HFFc6 (cell line): ENCODE data around the gene C10orf90. TPM values are rescaled to one million over a fixed set of nuclear protein-coding genes. Genes with fewer than 3 reads are reported as not detected.

Experiments used
- DNase-seq: peaks from one replicate; pipeline ENCODE4 v3.0.0-alpha.2; 2018
- H3K27ac Mint-ChIP-seq: 2 replicates; pipeline ENCODE4 v1.8.0; 2020; ENCODE audit warnings: mild to moderate bottlenecking, mixed read lengths
- H3K27me3 Mint-ChIP-seq: 2 replicates; pipeline ENCODE4 v1.8.0; 2021; ENCODE audit warnings: mild to moderate bottlenecking, moderate library complexity, mixed read lengths; ENCODE audit not compliant: insufficient read depth
- H3K36me3 Mint-ChIP-seq: 2 replicates; pipeline ENCODE4 v1.8.0; 2021; ENCODE audit warnings: low read depth, mixed read lengths
- H3K4me1 Mint-ChIP-seq: 2 replicates; pipeline ENCODE4 v1.8.0; 2020; ENCODE audit warnings: low read depth, mixed read lengths
- H3K4me3 Mint-ChIP-seq: 2 replicates; pipeline ENCODE4 v1.8.0; 2020; ENCODE audit warnings: mild to moderate bottlenecking, moderate library complexity, mixed read lengths
- H3K9me3 Mint-ChIP-seq: 2 replicates; pipeline ENCODE4 v1.8.0; 2020; ENCODE audit warnings: mild to moderate bottlenecking, mixed read lengths
- total RNA-seq, 6 experiments: library from RNA; stranded (reverse); fragmentation: NEBNext Ultra II Directional; extraction: Animal tissue kit (Norgen Biotek cat#: 25700); gene quantifications; 2 replicates in 1 of 6; 3 replicates in 5 of 6; pipeline ENCODE4 v1.2.3, GENCODE V29; 2021
- TF ChIP-seq, protein P1 (sequence below): fragments of 200-600 bp; sonication (generic); IDR thresholded peaks from 2 replicates; pipeline ENCODE4 v1.5.0; 2021; ENCODE audit warnings: antibody characterized with exemption, mild to moderate bottlenecking

C10orf90 gene
- total RNA-seq, 6 experiments from 2014 or later: not detected

DNA sequence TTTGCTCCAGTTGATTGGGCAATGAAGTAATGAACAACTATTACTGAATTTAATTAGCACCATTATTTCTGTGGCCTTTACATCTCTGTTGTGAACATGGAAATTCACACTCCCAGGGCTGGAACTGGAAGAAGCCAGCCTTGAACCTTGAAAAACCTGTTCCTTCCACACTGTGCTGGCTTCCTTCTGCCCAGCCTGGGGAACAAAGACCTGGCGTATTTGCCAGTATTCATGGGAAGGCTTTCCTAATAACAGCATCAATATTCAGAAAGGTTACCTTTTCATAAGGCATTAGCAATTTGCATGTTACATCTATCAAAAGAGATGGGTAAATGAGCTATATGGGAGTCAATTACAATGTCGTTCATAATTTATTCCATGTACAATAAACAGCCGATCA, 1.3 kb downstream of the C10orf90 start:
- Mint-ChIP-seq H3K27ac (no peak overlapping the region), H3K27me3 (no peaks in the 10 kb centered on the region; the same call in 1 of the 2 replicates), H3K9me3 (peaks cover 26% of the 10 kb centered on the region), H3K36me3 (no peaks in the 10 kb centered on the region), H3K4me1 (no peaks in the 10 kb centered on the region), H3K4me3 (no peak overlapping the region)
- TF ChIP-seq, protein P1, sequence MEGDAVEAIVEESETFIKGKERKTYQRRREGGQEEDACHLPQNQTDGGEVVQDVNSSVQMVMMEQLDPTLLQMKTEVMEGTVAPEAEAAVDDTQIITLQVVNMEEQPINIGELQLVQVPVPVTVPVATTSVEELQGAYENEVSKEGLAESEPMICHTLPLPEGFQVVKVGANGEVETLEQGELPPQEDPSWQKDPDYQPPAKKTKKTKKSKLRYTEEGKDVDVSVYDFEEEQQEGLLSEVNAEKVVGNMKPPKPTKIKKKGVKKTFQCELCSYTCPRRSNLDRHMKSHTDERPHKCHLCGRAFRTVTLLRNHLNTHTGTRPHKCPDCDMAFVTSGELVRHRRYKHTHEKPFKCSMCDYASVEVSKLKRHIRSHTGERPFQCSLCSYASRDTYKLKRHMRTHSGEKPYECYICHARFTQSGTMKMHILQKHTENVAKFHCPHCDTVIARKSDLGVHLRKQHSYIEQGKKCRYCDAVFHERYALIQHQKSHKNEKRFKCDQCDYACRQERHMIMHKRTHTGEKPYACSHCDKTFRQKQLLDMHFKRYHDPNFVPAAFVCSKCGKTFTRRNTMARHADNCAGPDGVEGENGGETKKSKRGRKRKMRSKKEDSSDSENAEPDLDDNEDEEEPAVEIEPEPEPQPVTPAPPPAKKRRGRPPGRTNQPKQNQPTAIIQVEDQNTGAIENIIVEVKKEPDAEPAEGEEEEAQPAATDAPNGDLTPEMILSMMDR: no peak
- no peak for DNase-seq

DNA sequence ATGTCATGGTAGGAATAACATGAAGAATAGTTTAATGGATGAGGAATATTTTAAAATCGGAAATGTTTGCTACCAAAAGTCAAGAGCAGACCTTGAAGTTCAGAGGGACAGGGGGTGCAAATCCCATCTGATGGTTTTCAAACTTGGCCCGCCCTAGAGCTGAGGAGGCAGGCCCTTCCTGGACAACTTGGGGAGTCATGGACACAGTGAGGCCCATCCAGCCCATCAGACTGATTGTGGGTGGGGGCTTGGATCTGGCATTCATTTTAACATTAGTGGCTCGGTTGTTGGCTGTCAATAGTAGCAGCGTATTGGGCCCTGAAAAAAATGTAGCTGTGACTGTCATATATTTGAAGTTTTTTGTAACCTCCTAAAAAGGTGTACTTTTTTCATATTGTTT, 2.0 kb downstream of the C10orf90 start:
- no peak for DNase-seq
- Mint-ChIP-seq H3K27ac (no peak overlapping the region), H3K9me3 (peaks cover 24% of the 10 kb centered on the region), H3K27me3 (no peaks in the 10 kb centered on the region; the same call in 1 of the 2 replicates), H3K36me3 (no peaks in the 10 kb centered on the region), H3K4me1 (no peaks in the 10 kb centered on the region), H3K4me3 (no peak overlapping the region)
- TF ChIP-seq, protein P1: no peak

DNA sequence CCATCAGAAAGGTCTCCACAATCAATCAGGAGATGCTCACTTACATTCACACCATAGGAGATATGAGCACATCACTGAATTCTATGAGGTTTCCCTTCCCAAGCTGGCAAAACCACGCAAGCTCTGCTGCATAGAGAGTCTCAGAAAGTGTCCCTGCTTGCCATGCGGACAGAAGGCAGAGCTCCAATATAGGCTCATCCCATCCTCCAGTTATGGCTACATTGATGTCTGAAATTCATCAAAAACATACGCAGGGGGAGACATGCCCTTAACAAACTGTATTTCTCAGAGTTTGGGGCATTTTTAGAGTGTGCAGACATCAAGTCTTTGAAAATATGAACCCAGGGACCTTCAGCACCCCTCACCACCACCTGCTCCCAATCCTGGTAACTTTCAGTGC, 2.9 kb downstream of the C10orf90 start:
- no peak overlapping the region for H3K27ac Mint-ChIP-seq
- H3K27me3 Mint-ChIP-seq: no peaks in the 10 kb centered on the region; the same call in 1 of the 2 replicates
- H3K9me3 Mint-ChIP-seq: peaks cover 18% of the 10 kb centered on the region
- TF ChIP-seq, protein P1: no peak
- H3K4me3 Mint-ChIP-seq: no peak overlapping the region
- H3K36me3 Mint-ChIP-seq: no peaks in the 10 kb centered on the region
- DNase-seq: no peak
- H3K4me1 Mint-ChIP-seq: no peaks in the 10 kb centered on the region

DNA sequence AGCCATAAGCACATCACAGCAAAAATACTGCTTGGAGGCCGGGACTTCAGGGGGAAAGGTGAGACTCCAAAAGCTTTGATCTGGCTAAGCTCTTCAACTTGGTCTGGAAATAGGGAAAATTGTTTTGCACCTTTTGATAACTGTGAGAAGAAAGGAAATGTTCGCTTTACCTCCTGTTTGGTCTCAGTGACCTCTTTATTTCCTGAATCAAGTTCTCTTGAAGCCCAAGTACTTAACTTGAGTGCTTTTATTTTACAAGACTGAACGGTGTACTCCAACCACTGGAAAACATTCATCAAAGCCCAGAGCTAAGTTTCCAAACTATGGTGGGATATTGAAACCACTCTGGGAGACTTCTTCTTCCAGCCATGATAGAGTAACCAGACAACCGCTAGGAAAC, 5.3 kb downstream of the C10orf90 start:
- TF ChIP-seq, protein P1: no peak
- Mint-ChIP-seq H3K9me3 (peaks cover 5% of the 10 kb centered on the region), H3K36me3 (no peaks in the 10 kb centered on the region), H3K27me3 (no peaks in the 10 kb centered on the region; the same call in 1 of the 2 replicates), H3K4me1 (no peaks in the 10 kb centered on the region), H3K4me3 (no peak overlapping the region), H3K27ac (no peak overlapping the region)
- DNase-seq: no peak

DNA sequence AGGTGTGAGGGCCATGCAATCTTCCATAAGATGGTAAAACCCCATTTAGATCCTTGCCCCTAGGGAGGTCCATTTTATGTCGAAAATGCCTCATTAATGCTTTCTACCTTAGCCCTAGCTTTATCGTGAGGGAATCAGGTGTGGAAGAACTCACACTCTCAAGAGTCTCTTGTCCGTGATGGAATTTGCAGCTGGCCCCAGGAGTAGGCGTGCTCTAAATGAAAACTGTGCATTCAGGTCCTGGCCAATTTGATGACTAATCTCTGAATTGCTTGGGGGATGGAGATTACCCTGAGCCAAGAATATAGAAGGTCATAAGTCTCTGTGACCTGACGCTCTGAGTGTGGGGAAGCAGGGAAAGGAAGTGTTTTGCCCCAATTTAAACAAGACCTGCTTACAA, 6.6 kb downstream of the C10orf90 start:
- DNase-seq: no peak
- Mint-ChIP-seq H3K36me3 (no peaks in the 10 kb centered on the region), H3K4me1 (no peaks in the 10 kb centered on the region), H3K27ac (no peak overlapping the region), H3K9me3 (peaks cover 5% of the 10 kb centered on the region), H3K27me3 (peaks cover 2% of the 10 kb centered on the region; the same call in 1 of the 2 replicates), H3K4me3 (no peak overlapping the region)
- TF ChIP-seq, protein P1: no peak

DNA sequence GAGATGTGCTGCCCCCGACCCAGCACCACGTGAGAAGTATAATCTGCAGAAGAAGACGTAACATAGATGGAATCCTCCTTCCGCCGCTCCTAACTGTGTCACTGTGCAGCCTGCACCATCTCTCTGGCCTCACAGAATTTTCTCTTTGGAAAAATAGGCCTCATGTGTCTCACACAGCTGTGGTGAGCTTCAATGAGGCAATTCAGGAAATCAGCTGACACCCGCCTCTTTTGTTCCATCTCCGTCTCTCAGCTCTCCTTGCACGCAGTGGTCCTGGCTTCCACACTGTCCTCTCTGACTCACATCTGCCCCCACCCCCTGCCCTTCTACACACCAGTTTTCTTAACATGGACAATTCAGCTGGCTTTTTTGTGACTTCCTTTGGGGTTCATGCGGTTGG, 7.2 kb downstream of the C10orf90 start:
- H3K27me3 Mint-ChIP-seq: peaks cover 3% of the 10 kb centered on the region; the same call in 1 of the 2 replicates

More for the DNA sequence above, 7.2 kb downstream of the C10orf90 start:
- H3K36me3 Mint-ChIP-seq: no peaks in the 10 kb centered on the region
- H3K4me1 Mint-ChIP-seq: no peaks in the 10 kb centered on the region
- H3K27ac Mint-ChIP-seq: no peak overlapping the region
- no peak overlapping the region for H3K4me3 Mint-ChIP-seq
- peaks cover 5% of the 10 kb centered on the region for H3K9me3 Mint-ChIP-seq
- TF ChIP-seq, protein P1: no peak
- no peak for DNase-seq
